ENCODE results near the gene WDR76.

- TF ChIP-seq EZH2phosphoT487 (IDR thresholded peaks at IDR 0.05; ENCODE audit: low read depth, severe bottlenecking, unreplicated experiment) (no peak), EZH2 (IDR thresholded peaks at IDR 0.05; ENCODE audit: borderline replicate concordance) (no peak)
- TF ChIP-seq, protein P1, sequence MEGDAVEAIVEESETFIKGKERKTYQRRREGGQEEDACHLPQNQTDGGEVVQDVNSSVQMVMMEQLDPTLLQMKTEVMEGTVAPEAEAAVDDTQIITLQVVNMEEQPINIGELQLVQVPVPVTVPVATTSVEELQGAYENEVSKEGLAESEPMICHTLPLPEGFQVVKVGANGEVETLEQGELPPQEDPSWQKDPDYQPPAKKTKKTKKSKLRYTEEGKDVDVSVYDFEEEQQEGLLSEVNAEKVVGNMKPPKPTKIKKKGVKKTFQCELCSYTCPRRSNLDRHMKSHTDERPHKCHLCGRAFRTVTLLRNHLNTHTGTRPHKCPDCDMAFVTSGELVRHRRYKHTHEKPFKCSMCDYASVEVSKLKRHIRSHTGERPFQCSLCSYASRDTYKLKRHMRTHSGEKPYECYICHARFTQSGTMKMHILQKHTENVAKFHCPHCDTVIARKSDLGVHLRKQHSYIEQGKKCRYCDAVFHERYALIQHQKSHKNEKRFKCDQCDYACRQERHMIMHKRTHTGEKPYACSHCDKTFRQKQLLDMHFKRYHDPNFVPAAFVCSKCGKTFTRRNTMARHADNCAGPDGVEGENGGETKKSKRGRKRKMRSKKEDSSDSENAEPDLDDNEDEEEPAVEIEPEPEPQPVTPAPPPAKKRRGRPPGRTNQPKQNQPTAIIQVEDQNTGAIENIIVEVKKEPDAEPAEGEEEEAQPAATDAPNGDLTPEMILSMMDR (IDR thresholded peaks at IDR 0.05; ENCODE audit: poor library complexity) = no peak
These were observed 31.6 kb upstream of the WDR76 start for GRCh38 chr15:43795197-43795596.

Data from hepatocyte (in vitro differentiated cells).